HG02571 (cell line): ENCODE measurements around the gene SNRPA.
A peak's percentile ranks its signal among the peaks of the same experiment; 100 is the strongest.
"Not testable (repeated sequence)": the region's sequence is repeated elsewhere in the genome, so short reads cannot be mapped to it uniquely, and the experiment has no call there.

Source experiments
- ATAC-seq: cut with Tn5 transposase; IDR thresholded peaks from one replicate; pipeline ENCODE4 v1.9.1; 2021; ENCODE audit warnings: mild to moderate bottlenecking, moderate library complexity; ENCODE audit not compliant: unreplicated experiment

The SNRPA gene

DNA sequence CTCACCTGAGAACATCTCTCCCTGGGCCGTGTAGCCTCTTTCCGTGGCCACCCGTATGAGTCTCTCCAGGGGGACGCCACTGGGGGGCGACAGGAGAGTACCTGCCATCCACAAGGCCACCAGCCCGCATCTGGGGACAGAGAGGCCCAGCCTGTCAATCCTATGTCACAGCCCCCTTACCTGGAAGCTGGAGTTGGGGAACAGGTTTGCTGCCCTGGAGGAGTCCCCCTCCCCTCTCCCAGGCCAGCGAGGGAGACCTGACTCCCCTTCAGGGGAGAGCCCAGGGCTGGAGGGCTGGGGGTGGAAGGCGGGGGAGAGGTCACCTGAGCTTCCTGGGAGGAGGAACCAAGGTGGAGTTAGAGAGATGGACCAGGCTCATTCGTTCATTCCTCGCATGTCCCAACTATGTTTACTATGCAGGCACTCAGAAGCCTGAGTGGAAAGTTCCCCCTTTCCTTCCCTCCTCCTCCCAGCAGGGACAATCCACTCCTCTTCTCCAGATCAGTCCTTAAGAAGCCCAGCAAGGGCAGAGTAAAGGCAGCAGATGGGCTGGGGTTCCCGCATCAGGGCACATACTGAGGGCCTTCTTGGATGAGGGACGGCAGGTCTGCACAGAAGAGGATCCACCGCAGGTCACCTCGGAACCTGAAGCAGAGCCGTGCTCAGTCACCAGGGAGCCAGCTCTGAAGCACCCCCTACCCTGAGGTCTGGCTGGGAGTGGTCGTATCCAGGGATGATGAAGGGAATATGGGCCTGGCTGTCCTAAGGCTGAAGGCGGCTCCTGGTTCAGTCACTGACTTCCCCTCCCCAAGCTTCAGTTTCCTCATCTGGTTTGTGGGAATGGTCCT is 6.2 kb upstream of the SNRPA start:
- ATAC-seq, result no peak

DNA sequence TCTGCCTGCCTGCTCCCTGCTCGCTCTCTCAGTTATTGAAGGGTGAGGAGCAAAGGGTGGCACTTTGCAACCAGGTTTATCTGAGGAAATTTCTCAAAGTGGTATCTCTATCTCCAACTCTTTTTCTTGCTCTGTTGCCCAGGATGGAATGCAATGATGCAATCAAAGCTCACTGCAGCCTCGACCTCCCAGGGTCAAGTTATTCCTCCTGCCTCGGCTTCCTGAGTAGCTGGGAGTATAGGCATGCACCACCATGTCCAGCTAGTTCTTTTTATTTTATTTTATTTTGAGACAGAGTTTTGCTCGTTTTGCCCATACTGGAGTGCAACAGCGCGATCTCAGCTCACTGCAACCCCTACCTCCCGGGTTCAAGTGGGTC is 5.6 kb upstream of the SNRPA start:
- no peak for ATAC-seq

DNA sequence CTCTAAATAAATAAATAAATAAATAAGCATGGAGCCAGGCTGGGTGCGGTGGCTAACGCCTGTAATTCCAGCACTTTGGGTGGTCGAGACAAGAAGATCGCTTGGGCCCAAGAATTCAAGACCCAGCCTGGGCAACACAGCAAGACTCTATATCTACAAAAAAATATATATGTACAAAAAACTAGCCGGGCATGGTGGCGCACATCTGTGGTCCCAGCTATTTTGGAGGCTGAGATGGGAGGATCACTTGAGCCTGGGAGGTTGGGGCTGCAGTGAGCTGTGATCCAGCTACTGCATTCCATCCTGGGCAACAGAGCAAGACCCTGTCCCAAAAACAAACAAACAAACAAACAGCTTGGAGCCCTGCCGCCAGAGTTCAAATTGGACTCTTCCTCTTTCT is 3.5 kb upstream of the SNRPA start:
- no peak for ATAC-seq

DNA sequence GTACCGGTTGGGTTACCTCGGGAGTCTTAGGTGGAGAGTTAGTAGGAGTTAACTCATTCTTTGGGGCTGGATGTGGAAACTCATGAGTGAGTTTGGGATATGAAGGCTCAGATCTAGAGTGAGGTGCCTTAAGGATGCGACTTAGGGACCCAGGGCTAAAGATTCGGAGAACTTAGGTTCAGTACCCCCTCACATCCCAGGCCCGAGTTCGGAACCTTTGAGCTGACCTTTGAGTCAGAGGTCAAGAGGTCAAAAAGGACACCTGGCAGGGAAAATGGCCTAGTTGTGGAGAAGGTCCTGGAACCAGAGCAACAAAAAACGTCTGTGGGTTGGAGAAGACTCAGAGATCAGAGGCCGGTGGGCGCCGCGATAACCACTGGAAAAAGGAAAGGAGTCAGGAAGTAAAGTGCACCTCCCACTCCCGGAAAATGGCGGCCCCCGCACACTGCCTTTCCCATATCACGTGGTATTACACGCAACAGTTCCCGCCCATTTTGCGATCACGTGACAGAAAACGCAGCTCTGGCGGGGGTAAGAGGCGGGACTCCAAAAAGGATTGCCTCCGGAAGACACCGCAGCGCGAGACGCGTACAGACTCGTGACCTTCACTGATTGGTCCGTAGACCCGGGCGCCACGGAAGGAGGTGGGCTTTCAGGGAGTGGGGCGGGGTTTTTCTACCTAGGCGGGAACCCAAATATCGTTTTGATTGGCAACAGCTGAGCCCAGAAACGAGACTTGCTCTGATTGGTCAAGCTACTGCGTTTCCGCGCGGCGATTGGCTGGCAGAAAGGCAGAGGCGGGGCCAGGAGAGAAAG is 737 bp upstream of the SNRPA start, which contains the start of gene ACTMAP:
Gene ACTMAP, minus strand, starts transcription at position 420 of the 816 bp plus-strand sequence. CDS start 674 bp downstream, outside the sequence.
- ATAC-seq, result peak; percentile 79

DNA sequence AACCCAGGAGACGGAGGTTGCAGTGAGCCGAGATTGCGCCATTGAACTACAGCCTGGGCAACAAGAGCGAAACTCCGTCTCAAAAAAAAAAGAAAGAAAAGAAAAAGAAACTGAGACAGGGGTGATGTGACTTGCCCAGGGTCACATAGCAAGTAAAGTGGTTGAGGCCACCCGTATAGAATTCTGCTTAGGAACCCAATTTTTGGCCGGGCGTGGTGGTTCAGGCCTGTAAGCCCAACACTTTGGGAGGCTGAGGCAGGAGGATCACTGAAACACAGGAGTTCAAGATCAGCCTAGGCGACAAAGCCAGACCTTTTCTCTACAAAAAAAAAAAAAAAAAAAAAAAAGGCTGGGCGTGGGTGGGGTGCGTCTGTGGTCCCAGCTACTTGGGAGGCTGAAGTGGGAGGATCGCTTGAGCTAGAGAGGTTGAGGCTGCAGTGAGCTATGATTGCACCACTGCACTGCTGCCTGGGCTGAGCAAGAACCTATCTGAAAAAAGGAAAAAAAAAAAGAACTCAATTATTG is 1.3 kb downstream of the SNRPA start:
- ATAC-seq, result no peak

DNA sequence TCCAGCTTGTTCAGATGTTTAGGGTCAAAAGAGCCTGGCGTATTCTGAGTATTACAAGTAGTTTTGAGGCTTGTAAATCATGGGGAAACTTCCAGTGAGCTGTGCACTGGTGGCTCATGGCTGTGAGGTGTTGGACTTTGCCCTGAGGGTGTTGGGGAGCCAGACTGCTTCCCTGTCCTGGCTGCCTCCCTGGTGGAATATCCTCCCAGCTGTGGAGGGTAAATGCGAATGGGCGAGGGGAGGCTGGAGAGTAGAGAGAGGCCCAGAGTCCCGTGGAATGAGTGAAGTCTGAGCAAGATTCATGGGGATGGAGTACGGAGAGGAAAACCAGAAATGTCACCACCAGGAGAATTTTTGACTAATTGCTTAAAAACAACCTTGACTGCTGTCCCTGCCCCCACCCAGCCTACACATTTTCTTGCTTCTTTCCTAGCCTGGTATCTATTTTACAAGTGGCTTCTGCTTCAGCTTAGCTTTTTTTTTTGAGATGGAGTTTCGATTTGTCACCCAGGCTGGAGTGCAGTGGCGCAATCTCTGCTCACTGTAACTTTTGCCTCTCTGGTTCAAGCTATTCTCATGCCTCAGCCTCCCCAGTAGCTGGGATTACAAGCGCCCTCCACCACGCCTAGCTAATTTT is 3.7 kb downstream of the SNRPA start:
- no peak for ATAC-seq

DNA sequence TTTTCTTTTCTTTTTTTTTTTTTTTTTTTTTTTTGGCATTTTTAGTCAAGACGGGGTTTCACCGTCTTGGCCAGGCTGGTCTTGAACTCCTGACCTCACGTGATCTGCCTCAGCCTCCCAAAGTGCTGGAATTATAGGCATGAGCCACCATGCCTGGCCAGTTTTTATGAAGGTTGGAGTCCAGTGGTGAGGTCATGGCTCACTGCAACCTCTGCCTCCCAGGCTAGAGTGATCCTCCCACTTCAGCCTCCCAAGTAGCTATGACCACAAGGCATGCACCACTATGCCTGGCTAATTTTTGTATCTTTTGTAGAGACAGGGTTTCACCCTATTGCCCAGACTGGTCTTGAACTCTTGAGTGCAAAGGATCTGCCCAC is 4.2 kb downstream of the SNRPA start:
- no peak for ATAC-seq

DNA sequence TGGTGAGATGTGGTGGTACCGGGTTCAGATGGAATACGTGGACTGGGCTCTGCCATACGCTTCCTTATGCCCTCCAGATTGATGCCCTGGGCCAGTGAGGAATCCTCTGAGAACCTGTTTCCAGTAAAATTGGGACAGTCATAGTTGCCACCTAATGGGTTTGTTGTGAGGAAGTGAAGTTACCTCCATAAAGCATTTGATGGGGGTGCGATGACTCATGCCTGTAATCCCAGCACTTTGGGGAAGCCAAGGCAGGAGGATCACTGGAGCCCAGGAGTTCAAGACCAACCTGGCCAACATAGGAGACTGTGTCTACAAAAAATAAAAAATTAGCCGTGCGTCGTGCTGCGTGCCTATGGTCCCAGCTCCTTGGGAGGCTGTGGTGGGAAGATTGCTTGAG is 4.8 kb downstream of the SNRPA start:
- no peak for ATAC-seq

DNA sequence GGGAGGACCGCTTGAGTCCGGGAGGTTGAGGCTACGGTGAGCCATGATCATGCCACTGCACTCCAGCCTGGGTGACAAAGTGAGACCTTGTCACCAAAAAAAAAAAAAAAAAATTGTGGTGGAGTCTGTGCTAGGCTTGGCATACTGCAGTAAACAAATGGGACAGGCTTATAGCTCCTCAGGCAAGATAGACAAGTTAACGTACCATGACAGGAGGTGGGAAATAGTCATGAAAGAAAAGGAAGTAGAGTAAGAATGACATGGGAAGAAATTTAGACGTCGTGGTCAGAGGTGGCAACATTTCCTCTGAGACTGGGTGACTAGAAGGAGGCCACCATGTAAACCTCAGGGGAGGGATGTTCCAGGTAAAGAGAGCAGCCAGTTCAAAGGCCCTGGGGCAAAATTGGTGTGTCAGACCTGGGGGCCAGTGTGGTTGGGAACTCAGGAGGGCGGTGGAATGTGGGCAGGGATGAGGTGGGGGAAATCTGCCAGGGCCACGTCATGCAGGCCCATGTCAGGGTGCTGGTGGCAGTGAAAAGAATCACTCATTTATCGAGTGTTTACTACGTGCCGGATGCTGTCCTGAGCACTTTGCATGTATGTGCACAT is 5.6 kb downstream of the SNRPA start:
- ATAC-seq, result no peak

DNA sequence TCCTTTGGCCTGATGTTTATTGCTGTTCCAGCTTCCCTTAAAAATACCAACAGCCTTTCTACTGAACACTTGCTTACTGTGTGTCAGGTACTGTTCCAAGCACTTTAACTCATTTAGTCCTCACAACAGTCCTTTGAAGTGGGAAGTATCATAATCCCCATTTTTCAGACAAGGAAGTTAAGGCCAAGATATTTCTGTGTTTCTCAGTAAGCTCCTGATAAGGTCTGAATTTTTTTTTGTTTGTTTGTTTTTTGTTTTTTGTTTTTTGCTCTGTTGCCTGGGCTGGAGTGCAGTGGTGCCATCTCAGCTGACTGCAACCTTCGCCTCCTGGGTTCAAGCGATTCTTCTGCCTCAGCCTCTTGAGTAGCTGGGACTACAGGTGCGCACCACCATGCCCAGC is 7.5 kb downstream of the SNRPA start:
- no peak for ATAC-seq

DNA sequence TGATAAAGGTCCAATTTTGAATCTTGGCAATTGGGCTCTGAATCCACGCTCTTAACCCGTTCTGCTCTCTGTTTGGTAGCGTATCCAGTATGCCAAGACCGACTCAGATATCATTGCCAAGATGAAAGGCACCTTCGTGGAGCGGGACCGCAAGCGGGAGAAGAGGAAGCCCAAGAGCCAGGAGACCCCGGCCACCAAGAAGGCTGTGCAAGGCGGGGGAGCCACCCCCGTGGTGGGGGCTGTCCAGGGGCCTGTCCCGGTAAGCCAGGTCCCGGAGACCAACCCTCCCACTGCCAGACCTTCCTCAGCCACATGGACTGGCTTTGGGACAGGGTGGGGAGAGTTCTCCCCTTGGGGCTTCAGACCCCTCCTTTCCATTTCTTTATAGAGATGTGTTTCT is 8.3 kb downstream of the SNRPA start:
- ATAC-seq, result no peak

DNA sequence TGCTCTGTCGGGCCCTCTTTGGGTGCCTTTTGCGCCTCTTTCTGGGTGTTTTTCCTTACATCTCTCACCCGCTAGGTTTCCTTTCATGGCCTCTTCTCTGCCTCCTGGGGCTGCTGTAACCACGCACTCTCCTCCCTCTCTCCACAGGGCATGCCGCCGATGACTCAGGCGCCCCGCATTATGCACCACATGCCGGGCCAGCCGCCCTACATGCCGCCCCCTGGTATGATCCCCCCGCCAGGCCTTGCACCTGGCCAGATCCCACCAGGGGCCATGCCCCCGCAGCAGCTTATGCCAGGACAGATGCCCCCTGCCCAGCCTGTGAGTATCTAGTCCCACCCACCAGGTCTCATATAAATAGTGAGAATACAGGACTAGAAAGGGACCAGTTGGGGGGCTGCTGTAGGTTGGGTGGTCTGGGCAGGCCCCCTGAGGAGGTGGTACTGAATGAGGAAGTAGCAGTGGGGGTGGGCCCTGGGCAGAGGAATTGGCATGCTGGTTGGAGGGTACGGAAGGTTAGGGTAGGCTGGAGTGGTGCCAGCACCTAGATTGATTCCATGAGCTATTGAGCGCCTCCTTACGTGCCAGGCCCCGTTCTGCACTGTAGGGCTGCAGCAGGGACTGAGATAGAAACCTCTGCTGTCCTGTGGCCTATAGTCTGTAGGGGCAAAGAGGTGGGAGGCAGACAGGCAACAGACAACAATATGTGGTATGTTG is 11.9 kb downstream of the SNRPA start:
- ATAC-seq, result no peak

DNA sequence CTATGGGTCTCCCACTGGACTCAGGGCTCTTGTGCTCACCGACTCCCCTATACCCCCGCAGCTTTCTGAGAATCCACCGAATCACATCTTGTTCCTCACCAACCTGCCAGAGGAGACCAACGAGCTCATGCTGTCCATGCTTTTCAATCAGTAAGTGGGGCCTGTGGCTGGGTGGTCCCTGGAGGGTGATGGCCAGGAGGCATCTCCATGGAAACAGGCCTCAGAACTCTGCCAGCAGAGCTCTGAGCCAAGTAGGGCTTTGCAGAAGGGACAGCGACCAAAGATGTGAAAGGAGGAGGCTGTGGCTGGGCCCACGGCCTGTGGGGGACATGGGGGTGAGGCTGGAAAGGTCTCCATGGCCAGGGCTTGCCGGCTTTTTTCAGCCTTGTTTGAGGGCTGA is 12.5 kb downstream of the SNRPA start:
- no peak for ATAC-seq

DNA sequence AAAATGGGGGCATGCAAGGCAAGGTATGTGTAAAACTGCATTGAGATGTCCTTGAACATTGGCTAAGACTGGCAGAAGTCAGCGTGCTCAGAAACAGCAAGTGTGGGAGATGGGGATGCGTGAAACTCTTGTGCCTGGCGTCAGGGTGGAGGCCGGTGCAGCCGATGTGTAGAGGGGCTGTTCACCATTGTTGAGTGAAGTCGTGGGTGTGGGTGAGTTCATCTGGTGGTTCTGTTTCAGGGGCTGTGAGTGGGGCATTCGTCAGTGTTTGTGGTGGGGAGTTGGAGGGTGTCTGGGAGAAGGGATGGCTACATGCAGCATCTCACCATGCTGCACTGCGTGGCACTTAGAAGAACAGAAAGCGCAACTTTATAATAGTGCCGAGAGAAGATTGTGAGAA is 13.0 kb downstream of the SNRPA start:
- no peak for ATAC-seq

DNA sequence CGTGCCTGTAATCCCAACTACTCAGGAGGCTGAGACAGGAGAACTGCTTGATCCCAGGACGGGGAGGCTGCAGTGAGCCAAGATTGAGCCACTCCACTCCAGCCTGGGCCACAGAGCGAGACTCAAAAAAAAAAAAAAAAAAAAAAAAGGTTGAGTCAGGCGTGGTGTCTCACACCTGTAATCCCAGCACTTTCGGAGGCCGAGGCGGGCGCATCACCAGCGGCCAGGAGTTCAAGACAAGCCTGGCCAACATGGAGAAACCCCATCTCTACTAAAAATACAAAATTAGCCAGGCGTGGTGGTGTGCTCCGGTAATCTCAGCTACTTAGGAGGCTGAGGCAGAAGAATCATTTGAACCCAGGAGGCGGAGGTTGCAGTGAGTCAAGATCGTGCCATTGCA is 15.4 kb downstream of the SNRPA start:
- not testable (repeated sequence) for ATAC-seq

DNA sequence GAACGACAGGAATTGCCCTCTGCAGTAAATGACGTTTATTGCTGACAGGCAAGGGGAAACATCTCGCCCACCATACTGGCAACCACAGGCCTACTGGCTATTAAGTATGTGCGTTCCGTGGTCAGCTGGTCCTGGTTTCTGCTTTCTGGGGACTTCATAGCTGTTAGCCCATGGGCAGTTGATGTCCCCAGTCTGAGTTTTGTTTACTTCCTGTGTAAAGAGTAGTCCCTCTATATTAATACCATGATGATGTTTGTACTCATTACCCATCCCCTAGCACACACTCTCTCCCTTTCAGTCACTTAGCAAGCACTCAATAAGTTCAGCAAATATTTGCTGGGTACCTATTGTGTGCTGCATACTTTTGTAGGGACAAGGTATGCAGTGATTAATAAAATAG is 17.9 kb downstream of the SNRPA start:
- ATAC-seq, result no peak

DNA sequence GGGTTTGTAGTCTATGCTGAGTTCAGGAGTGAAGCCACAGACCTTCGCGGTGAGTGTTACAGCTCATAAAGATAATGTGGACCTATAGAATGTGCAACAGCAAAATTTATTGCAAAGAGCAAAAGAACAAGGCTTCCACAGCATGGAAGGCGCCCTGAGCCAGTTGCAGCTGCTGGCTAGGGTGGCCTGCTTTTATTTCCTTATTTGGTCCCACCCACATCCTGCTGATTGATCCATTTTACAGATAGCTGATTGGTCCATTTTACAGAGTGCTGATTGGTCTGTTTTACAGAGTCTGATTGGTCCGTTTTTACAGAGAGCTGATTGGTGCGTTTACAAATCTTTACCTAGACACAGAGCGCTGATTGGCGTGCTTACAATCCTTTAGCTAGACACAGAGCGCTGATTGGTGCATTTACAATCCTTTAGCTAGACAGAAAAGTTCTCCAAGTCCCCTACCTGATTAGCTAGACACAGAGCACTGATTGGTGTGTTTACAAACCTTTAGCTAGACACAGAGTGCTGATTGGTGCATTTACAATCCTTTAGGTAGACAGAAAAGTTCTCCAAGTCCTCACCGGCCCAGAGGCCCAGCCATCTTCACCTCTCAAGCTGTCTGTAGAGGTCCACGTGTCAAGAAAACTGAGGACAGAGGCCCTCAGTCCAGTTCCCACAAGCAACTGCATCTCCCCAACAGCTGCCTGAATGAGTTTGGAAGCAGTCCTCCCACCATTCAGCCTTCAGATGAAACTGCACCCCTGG is 20.3 kb downstream of the SNRPA start:
- ATAC-seq, result not testable (repeated sequence)

DNA sequence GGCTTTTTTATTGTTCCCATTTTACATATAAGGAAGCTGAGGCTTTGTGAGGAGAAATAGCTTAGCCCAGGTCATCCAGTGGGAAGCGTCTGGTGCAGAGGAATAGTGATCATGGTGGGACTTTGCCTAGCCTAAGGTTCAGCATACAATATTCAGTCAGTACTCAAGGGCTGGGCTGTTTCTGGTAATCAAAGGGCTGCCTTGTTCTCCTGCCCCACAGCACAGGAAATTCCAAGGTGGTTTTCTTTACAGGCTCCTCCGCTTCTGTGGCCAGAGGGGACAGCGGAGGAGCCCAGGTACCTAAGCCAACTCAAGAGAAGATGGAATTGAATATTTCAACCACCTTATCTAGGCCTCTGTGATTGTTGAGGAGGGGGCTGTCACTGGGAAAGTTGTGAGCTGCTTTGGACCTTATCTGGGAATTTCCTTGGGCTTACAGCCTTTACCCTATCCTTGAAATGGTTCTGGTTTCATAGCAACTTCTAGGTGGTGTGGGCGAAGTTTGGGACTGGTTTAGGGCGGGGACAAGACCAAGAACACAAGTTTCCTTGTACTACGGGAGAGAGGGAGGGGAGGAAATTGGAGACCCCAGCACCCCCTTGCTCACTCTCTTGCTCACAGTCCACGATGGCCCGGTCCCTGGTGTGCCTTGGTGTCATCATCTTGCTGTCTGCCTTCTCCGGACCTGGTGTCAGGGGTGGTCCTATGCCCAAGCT is 24.1 kb downstream of the SNRPA start, which contains the start of gene MIA:
Gene MIA, plus strand, starts transcription at position 606 of the 716 bp plus-strand sequence. Its CDS starts 22 bp downstream, at position 628.
- no peak for ATAC-seq

DNA sequence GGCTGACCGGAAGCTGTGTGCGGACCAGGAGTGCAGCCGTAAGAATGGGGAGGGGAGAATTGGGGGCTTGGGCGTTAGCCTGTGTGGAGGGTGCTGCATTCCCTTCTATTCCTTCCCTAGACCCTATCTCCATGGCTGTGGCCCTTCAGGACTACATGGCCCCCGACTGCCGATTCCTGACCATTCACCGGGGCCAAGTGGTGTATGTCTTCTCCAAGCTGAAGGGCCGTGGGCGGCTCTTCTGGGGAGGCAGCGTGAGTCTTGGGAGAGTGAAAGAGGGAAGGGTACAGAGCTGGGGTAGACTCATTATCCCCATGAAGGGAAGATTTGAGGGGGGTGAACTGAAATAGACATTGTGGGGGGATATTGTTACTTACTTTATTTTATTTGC is 24.6 kb downstream of the SNRPA start:
- ATAC-seq, result no peak
